PC-3 (cell line): ENCODE measurements around the gene KDM1A.

Experiments used
- EZH2phosphoT487 ChIP-seq: fragments of 300-600 bp; sonication (generic); IDR thresholded peaks from 2 replicates; pipeline ENCODE4 v1.6.1; 2018; ENCODE audit warnings: mild to moderate bottlenecking, antibody characterized with exemption, low read length, borderline replicate concordance
- TF ChIP-seq, protein P1 (sequence below): fragments of 300-600 bp; sonication (generic); conservative IDR thresholded peaks from 2 replicates; pipeline ENCODE4 v1.5.1; 2017; ENCODE audit warnings: antibody characterized with exemption, low read depth, mild to moderate bottlenecking, low read length

GRCh38 chr1:23083714-23084480 is 64.6 kb downstream of the KDM1A start:
- TF ChIP-seq, protein P1, sequence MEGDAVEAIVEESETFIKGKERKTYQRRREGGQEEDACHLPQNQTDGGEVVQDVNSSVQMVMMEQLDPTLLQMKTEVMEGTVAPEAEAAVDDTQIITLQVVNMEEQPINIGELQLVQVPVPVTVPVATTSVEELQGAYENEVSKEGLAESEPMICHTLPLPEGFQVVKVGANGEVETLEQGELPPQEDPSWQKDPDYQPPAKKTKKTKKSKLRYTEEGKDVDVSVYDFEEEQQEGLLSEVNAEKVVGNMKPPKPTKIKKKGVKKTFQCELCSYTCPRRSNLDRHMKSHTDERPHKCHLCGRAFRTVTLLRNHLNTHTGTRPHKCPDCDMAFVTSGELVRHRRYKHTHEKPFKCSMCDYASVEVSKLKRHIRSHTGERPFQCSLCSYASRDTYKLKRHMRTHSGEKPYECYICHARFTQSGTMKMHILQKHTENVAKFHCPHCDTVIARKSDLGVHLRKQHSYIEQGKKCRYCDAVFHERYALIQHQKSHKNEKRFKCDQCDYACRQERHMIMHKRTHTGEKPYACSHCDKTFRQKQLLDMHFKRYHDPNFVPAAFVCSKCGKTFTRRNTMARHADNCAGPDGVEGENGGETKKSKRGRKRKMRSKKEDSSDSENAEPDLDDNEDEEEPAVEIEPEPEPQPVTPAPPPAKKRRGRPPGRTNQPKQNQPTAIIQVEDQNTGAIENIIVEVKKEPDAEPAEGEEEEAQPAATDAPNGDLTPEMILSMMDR, result no peak
- no peak for TF ChIP-seq EZH2phosphoT487
